22Rv1 (cell line): ENCODE measurements around the gene CSNK1D.

Experiments
- H3K27ac ChIP-seq: fragments of 450-650 bp; 2 replicates; pipeline ENCODE4 v1.5.1; 2017
- ZFX ChIP-seq: fragments of 450-650 bp; IDR thresholded peaks from 2 replicates; pipeline ENCODE4 v1.6.1; 2017; ENCODE audit warnings: antibody characterized with exemption, borderline replicate concordance
- TF ChIP-seq, protein P1 (sequence below): fragments of 450-650 bp; IDR thresholded peaks from 2 replicates; pipeline ENCODE4 v1.5.1; 2017; ENCODE audit warnings: mild to moderate bottlenecking

Gene CSNK1D

DNA sequence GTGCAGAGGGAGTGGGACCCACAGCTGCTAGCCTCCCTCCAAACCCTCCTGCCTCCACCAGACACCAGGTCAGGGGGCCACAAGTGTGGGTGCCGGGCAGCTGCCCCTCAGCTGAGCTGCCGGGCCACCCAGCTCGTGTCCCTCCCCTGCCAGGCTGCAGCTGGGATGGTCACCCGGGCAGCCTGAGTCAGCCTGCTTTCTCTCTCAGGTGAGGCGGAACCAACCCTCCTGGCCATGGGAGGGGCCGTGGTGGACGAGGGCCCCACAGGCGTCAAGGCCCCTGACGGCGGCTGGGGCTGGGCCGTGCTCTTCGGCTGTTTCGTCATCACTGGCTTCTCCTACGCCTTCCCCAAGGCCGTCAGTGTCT is 37.7 kb downstream of the CSNK1D start:
- TF ChIP-seq ZFX, result no peak
- TF ChIP-seq, protein P1, sequence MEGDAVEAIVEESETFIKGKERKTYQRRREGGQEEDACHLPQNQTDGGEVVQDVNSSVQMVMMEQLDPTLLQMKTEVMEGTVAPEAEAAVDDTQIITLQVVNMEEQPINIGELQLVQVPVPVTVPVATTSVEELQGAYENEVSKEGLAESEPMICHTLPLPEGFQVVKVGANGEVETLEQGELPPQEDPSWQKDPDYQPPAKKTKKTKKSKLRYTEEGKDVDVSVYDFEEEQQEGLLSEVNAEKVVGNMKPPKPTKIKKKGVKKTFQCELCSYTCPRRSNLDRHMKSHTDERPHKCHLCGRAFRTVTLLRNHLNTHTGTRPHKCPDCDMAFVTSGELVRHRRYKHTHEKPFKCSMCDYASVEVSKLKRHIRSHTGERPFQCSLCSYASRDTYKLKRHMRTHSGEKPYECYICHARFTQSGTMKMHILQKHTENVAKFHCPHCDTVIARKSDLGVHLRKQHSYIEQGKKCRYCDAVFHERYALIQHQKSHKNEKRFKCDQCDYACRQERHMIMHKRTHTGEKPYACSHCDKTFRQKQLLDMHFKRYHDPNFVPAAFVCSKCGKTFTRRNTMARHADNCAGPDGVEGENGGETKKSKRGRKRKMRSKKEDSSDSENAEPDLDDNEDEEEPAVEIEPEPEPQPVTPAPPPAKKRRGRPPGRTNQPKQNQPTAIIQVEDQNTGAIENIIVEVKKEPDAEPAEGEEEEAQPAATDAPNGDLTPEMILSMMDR, result no peak
- H3K27ac ChIP-seq, result peak overlapping the region; percentile 83

DNA sequence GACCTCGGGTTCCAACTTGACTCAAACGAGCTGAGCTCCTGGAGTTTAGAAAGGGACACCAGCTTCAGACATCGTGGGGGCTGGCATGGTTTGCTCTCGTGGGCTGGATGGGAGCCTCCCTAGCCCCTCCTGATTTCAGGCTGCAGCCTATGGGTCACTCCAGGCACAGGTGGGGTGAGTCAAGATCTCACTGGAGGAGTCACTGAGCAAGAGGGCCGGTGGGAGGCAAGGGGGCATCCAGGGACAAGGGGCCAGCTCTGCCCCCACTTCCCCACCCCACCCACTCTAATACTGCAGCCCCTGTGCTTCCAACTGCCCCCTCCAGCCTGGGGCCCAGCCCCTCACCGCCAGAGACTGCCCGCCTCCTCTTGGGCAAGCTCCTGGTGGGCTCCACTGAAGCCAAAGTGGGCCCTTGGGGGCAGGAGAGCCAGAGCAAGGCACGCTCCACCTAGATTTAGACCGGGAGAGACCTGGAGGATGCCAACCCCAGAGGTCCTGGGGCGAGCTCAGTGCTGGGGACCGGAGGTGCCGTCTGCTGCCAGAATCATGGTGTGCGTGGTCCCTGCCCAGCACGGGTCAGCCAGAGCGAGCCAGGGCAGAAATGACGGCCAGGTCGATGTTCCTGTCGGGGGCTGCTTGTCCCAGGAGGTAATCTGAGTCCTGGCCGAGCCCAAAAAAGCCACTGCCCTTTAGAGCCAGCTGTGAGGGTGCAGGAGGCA is 38.3 kb downstream of the CSNK1D start:
- H3K27ac ChIP-seq, result peak overlapping the region; percentile 83

DNA sequence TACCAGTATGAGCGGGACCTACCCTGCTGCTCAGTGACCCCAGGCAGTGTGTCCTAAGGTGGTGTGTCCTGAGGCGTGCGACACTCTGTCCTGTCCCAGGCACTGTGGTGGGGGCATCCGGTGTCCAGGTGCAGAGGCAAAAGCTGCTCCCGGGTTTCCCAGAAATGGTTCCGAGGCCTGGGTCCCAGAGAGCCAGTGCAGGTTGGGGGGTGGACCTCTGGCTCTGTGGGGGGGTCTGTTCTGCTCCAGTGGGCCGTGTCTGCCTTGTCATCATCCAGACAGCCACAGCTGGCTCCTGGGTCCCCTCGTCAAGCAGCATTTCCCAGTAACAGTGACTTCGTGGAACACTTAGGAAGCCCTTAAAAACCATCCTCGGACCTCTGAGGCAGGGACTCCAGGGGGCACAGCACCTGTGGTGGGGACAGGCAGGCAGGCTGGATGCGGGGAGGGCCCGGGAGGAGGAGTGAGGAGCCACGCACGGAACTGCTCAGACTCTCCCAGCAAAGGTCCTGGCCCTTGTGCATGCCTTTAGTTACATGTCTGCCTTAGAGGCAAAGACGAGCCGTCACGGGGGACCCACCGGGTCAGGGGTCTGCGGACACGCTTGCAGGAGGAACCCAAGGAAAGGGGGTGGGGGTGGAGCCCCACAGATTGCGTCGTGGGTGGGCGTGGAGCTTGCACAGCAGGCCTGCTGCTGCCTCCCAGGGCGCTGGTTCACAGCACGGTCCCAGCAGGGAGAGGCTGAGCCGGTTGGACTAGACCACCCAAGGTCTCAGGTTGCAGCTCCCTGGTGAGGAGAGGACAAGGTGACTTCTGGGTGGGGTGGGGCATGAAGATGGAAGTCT is 39.1 kb downstream of the CSNK1D start:
- TF ChIP-seq, protein P1, result no peak
- no peak for TF ChIP-seq ZFX

More for the DNA sequence above, 38.3 kb downstream of the CSNK1D start:
- TF ChIP-seq, protein P1, result no peak
- TF ChIP-seq ZFX, result no peak

DNA sequence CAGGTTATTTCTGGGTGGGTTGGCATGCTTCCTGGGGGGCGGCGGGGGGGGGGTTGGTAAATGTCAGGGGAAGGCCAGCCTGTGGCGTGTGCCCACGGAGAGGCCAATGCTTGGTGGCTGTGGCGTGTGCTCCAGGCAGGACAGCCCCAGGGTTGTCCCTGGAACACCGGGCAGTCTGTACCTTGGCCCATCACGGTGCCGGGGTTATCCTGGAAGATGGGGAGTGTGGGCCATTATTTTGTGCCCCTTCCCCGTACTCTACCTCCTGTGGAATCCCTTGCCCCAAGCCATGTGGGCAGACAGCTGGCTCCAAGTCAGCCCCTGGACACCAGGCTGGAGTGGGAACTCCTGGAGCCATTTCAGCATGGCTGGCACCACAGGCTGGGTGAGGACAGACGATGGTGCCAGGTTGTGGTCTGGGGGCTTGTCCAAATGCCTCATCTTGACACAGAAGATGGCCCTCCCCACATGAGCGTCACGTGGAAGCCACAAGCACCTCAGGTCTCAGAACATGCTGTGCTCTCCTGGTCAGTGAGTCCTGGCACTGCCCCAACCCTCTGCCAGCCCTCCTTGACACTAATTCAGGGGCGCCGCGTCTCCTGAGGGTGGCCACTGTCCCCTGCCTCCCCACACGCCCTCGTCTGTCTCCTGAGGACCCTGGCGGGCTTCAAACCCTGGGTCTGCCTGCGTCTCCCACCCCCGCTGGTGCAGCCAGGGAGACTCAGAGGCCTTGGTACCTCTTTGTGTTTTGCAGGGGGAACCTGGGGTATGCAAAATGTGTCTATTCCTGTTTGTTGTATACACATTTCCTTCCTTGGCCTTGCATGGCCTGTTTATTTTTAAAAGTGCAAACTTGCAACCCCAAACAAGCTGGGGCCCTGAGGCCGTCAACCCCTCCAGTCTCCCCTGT is 40.4 kb downstream of the CSNK1D start:
- peak overlapping the region; percentile 83 for H3K27ac ChIP-seq
- TF ChIP-seq, protein P1, result no peak
- TF ChIP-seq ZFX, result no peak

More for the DNA sequence above, 39.1 kb downstream of the CSNK1D start:
- H3K27ac ChIP-seq, result peak overlapping the region; percentile 83

DNA sequence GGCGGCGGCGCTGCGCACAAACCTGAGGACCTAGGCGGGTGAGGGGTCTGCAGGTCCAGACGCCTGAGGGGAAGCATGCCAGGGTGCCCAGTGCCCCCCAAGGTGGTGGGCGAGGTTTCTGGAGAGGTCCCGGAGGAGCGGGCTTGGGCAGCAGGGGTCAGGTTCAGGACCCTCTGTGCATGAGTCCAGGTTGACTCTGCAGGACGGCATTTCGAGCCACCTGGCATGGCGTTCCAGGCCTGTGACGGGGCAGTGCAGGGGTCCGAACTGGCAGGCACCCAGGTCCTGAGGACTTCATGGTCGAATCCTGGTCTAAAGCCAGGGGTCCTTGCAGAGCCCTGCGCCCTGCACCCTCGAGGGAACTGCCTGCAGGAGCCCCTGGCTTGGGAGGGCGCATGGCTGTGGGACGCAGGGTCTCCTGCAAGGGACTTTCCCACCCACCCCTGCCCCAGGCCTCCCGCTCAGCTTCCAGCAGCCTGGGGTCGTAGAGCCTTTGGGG is 41.1 kb downstream of the CSNK1D start:
- TF ChIP-seq ZFX, result no peak
- TF ChIP-seq, protein P1, result no peak
- peak overlapping the region; percentile 83 for H3K27ac ChIP-seq

DNA sequence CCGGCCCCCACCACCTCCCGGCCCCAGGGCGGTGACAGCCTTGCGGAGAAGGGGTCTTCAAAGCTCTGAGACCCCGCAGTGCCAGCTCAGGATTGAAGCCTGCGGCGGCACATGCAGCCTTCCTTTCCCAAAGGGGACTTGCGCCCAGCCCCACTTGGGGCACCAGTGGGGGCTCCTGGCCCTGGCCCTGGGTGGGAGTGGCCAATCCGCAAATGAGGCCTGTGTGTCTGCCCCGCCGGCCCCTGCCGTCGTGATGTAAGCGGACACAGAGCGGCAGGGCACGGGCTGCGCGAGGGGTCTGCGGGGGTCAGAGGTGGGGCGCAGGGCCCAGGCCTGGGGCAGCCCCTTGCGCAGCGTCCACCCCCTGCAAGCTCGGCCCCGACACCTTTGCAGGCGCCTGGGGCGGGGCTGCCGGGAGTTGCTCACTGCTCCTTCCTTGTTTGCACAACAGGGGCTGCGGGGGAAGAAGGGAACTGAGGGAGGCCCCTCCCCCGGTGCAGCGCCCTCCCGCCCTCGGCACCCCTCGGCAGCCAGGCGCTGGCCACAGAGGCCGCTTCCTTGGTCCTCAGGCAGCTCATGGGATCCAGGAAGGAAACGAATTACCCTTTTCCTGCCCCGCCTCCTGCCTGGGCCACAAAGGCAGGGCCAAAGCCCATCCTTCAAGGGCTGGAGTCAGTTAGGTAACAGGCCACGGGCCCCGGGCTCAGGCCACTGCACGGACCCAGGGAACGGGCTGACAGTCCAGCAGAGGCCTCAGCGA is 41.8 kb downstream of the CSNK1D start:
- TF ChIP-seq ZFX, result no peak
- TF ChIP-seq, protein P1, result no peak
- peak overlapping the region; percentile 83 for H3K27ac ChIP-seq
